ENCODE measurements around the gene COMMD3. TPM values are rescaled to one million over a fixed set of nuclear protein-coding genes. Genes with fewer than 3 reads are reported as not detected.
"Not testable (repeated sequence)": the region's sequence is repeated elsewhere in the genome, so short reads cannot be mapped to it uniquely, and the experiment has no call there.

COMMD3 gene
- polyA plus RNA-seq, 3 donors = 44.9 to 140 (median 138) TPM

- peaks cover 0 to 6% (median 3%) of the 10 kb centered on the region in 3 donors for H3K27me3 Mint-ChIP-seq (ENCODE audit: low read depth in 3 of 3)
- WGBS (ENCODE audit: insufficient coverage) = 100% methylated on average over 1 of the region's 4 CpGs
- no peak overlapping the region for H3K4me3 Mint-ChIP-seq
- H3K4me1 ChIP-seq (ENCODE audit: control insufficient read depth in 1 of 2, insufficient read depth in 2 of 2, low read length in 2 of 2) = no peaks in the 10 kb centered on the region
- no peak overlapping the region for H3K4me2 ChIP-seq (replicated peaks; ENCODE audit: extremely low read depth, low read length, poor library complexity, severe bottlenecking)
- H3K27ac ChIP-seq (ENCODE audit: low read depth in 1 of 2, low read length in 2 of 2) = no peak overlapping the region
- DNase-seq = no peak
- no peak overlapping the region for H2AFZ ChIP-seq (ENCODE audit: insufficient read depth, low read depth, low read length, poor library complexity, severe bottlenecking)
- H4K20me1 ChIP-seq (ENCODE audit: insufficient read depth, low read length) = no peaks in the 10 kb centered on the region
- H3K79me2 ChIP-seq (ENCODE audit: insufficient read depth, low read length) = no peaks in the 10 kb centered on the region
- intact Hi-C loops (cut with micrococcal nuclease) = no loop called here
- no peak overlapping the region for H3K4me3 ChIP-seq (replicated peaks in 1 of 3; ENCODE audit: low read depth in 2 of 3, low read length in 3 of 3)
- no peaks in the 10 kb centered on the region for H3K36me3 Mint-ChIP-seq
- no peaks in the 10 kb centered on the region for H3K9me3 ChIP-seq (replicated peaks in 1 of 2; ENCODE audit: control insufficient read depth in 1 of 2, insufficient read depth in 1 of 2, low read length in 2 of 2)
- no peaks in the 10 kb centered on the region for H3K27me3 ChIP-seq (ENCODE audit: control insufficient read depth in 2 of 2, insufficient read depth in 2 of 2, low read length in 2 of 2)
- no peak for TF ChIP-seq CTCF (IDR thresholded peaks at IDR 0.05)
- no peaks in the 10 kb centered on the region for H3K36me3 ChIP-seq (replicated peaks in 1 of 2; ENCODE audit: control insufficient read depth in 1 of 2, insufficient read depth in 2 of 2, low read length in 2 of 2)
- no peak overlapping the region for H3K27ac Mint-ChIP-seq
- no peak overlapping the region for H3K9ac ChIP-seq (ENCODE audit: insufficient read depth, low read length, poor library complexity, severe bottlenecking)
- H3K4me1 Mint-ChIP-seq = no peaks in the 10 kb centered on the region
- no peaks in the 10 kb centered on the region for H3K9me3 Mint-ChIP-seq
Observed at GRCh38 chr10:22356324-22356873, 40.2 kb downstream of the COMMD3 start.

- intact Hi-C loops (cut with micrococcal nuclease); H3K27ac ChIP-seq (ENCODE audit: low read depth in 1 of 2, low read length in 2 of 2); H3K4me3 Mint-ChIP-seq; H2AFZ ChIP-seq (ENCODE audit: insufficient read depth, low read depth, low read length, poor library complexity, severe bottlenecking); H3K4me3 ChIP-seq (replicated peaks in 1 of 3; ENCODE audit: low read depth in 2 of 3, low read length in 3 of 3); H3K4me2 ChIP-seq (replicated peaks; ENCODE audit: extremely low read depth, low read length, poor library complexity, severe bottlenecking); H3K27me3 ChIP-seq (ENCODE audit: control insufficient read depth in 2 of 2, insufficient read depth in 2 of 2, low read length in 2 of 2); H3K27ac Mint-ChIP-seq; H3K27me3 Mint-ChIP-seq (ENCODE audit: low read depth in 3 of 3); H3K79me2 ChIP-seq (ENCODE audit: insufficient read depth, low read length); H3K4me1 ChIP-seq (ENCODE audit: control insufficient read depth in 1 of 2, insufficient read depth in 2 of 2, low read length in 2 of 2); H3K36me3 Mint-ChIP-seq; H3K9ac ChIP-seq (ENCODE audit: insufficient read depth, low read length, poor library complexity, severe bottlenecking); DNase-seq; H3K4me1 Mint-ChIP-seq; H3K9me3 ChIP-seq (replicated peaks in 1 of 2; ENCODE audit: control insufficient read depth in 1 of 2, insufficient read depth in 1 of 2, low read length in 2 of 2); H3K9me3 Mint-ChIP-seq; H3K36me3 ChIP-seq (replicated peaks in 1 of 2; ENCODE audit: control insufficient read depth in 1 of 2, insufficient read depth in 2 of 2, low read length in 2 of 2); H4K20me1 ChIP-seq (ENCODE audit: insufficient read depth, low read length): not testable (repeated sequence)
- no CpG with 5 or more reads among the region's 4 CpGs for WGBS (ENCODE audit: insufficient coverage)
Observed at GRCh38 chr10:22357770-22358169, 41.6 kb downstream of the COMMD3 start.
